ENCODE data around the gene ASTN2.

DNA sequence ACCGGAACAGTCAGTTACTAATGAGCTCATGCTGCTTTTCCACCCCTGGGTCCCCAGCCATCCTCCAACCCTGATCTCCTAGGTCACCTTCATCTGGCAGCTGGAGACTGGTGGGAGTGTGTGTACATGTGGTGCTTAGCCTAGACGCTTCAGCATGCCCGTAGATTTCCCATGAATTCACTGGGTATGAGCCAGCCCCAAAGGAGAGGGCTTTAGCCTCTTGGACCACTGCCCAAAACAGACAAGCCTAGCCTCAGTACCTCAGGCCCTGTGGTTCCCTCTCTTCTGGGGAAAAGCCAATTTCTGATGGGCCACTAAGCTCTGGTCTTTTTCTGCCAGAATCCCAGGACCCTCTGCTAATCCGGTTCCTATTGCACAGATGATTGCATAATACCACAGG lies 48.0 kb upstream of the ASTN2 start:
- TF ChIP-seq CTCF (conservative IDR thresholded peaks at IDR 0.05) (no peak), ZFX (IDR thresholded peaks at IDR 0.05) (no peak)
